Activated naive CD8-positive, alpha-beta T cell (primary cell): ENCODE data around the gene ANGPTL4.
"Not testable (repeated sequence)": the region's sequence is repeated elsewhere in the genome, so short reads cannot be mapped to it uniquely, and the experiment has no call there.

ENCODE experiments used
- H3K27ac Mint-ChIP-seq: one replicate; pipeline ENCODE4 v1.8.0; 2021; ENCODE audit warnings: mixed read lengths
- H3K27me3 Mint-ChIP-seq: one replicate; pipeline ENCODE4 v1.8.0; 2021; ENCODE audit warnings: mixed read lengths
- H3K36me3 Mint-ChIP-seq: one replicate; pipeline ENCODE4 v1.8.0; 2021; ENCODE audit warnings: mixed read lengths
- H3K4me1 Mint-ChIP-seq: one replicate; pipeline ENCODE4 v1.8.0; 2021; ENCODE audit warnings: low read depth, mixed read lengths
- H3K4me3 Mint-ChIP-seq: one replicate; pipeline ENCODE4 v1.8.0; 2021; ENCODE audit warnings: mild to moderate bottlenecking, mixed read lengths
- H3K9me3 Mint-ChIP-seq: one replicate; pipeline ENCODE4 v1.8.0; 2021; ENCODE audit warnings: low read depth, mixed read lengths

The ANGPTL4 gene

GRCh38 chr19:8401981-8402411 is 38.0 kb downstream of the ANGPTL4 start:
- Mint-ChIP-seq H3K4me3 (no peak overlapping the region), H3K9me3 (no peaks in the 10 kb centered on the region), H3K27me3 (no peaks in the 10 kb centered on the region), H3K36me3 (no peaks in the 10 kb centered on the region), H3K27ac (no peak overlapping the region), H3K4me1 (peaks cover 6% of the 10 kb centered on the region)

GRCh38 chr19:8403098-8403819 is 39.3 kb downstream of the ANGPTL4 start:
- Mint-ChIP-seq H3K4me1 (peaks cover 1% of the 10 kb centered on the region), H3K27me3 (no peaks in the 10 kb centered on the region), H3K36me3 (no peaks in the 10 kb centered on the region), H3K27ac (no peak overlapping the region), H3K9me3 (no peaks in the 10 kb centered on the region), H3K4me3 (no peak overlapping the region)

GRCh38 chr19:8403820-8404109 is 39.8 kb downstream of the ANGPTL4 start:
- Mint-ChIP-seq H3K4me1 (no peaks in the 10 kb centered on the region), H3K9me3 (no peaks in the 10 kb centered on the region), H3K4me3 (no peak overlapping the region), H3K27ac (no peak overlapping the region), H3K27me3 (no peaks in the 10 kb centered on the region), H3K36me3 (no peaks in the 10 kb centered on the region)

GRCh38 chr19:8404391-8405151 is 40.6 kb downstream of the ANGPTL4 start:
- no peak overlapping the region for H3K27ac Mint-ChIP-seq
- H3K36me3 Mint-ChIP-seq = no peaks in the 10 kb centered on the region
- no peaks in the 10 kb centered on the region for H3K4me1 Mint-ChIP-seq
- H3K27me3 Mint-ChIP-seq = no peaks in the 10 kb centered on the region
- H3K4me3 Mint-ChIP-seq = no peak overlapping the region
- no peaks in the 10 kb centered on the region for H3K9me3 Mint-ChIP-seq

GRCh38 chr19:8410718-8411117 is 46.8 kb downstream of the ANGPTL4 start:
- not testable (repeated sequence) for H3K27ac Mint-ChIP-seq, H3K4me1 Mint-ChIP-seq, H3K36me3 Mint-ChIP-seq, H3K9me3 Mint-ChIP-seq, H3K27me3 Mint-ChIP-seq, H3K4me3 Mint-ChIP-seq

GRCh38 chr19:8412783-8413628 is 49.1 kb downstream of the ANGPTL4 start, which contains the start of gene MARCHF2:
TSS of gene MARCHF2 (plus strand) at chr19:8413305. CDS start at chr19:8421841, 8,536 bp downstream.
- Mint-ChIP-seq H3K4me3 (peak within 1 kb of the TSS; percentile 77), H3K9me3 (no peaks in the 10 kb centered on the region), H3K27ac (no peak within 1 kb of the TSS)

GRCh38 chr19:8413629-8413995 is 49.7 kb downstream of the ANGPTL4 start:
- Mint-ChIP-seq H3K27ac (no peak overlapping the region), H3K9me3 (no peaks in the 10 kb centered on the region), H3K36me3 (no peaks in the 10 kb centered on the region), H3K27me3 (no peaks in the 10 kb centered on the region), H3K4me1 (peaks cover 8% of the 10 kb centered on the region), H3K4me3 (peak overlapping the region; percentile 77)

More at GRCh38 chr19:8412783-8413628, 49.1 kb downstream of the ANGPTL4 start, which contains the start of gene MARCHF2:
- Mint-ChIP-seq H3K27me3 (no peaks in the 10 kb centered on the region), H3K36me3 (no peaks in the 10 kb centered on the region), H3K4me1 (peaks cover 8% of the 10 kb centered on the region)

GRCh38 chr19:8416796-8417195 is 52.8 kb downstream of the ANGPTL4 start:
- peaks cover 6% of the 10 kb centered on the region for H3K4me1 Mint-ChIP-seq
- no peak overlapping the region for H3K4me3 Mint-ChIP-seq
- no peak overlapping the region for H3K27ac Mint-ChIP-seq
- H3K27me3 Mint-ChIP-seq = no peaks in the 10 kb centered on the region
- H3K36me3 Mint-ChIP-seq = no peaks in the 10 kb centered on the region
- H3K9me3 Mint-ChIP-seq = no peaks in the 10 kb centered on the region

- no peaks in the 10 kb centered on the region for H3K4me1 Mint-ChIP-seq
- H3K27me3 Mint-ChIP-seq = no peaks in the 10 kb centered on the region
- no peak overlapping the region for H3K4me3 Mint-ChIP-seq
- H3K9me3 Mint-ChIP-seq = no peaks in the 10 kb centered on the region
- peaks cover 3% of the 10 kb centered on the region for H3K36me3 Mint-ChIP-seq
- no peak overlapping the region for H3K27ac Mint-ChIP-seq
Observed at GRCh38 chr19:8421484-8422461, 57.8 kb downstream of the ANGPTL4 start.

GRCh38 chr19:8423817-8424223 is 59.9 kb downstream of the ANGPTL4 start:
- Mint-ChIP-seq H3K36me3 (peaks cover 3% of the 10 kb centered on the region), H3K27me3 (no peaks in the 10 kb centered on the region)

More at GRCh38 chr19:8423817-8424223, 59.9 kb downstream of the ANGPTL4 start:
- no peaks in the 10 kb centered on the region for H3K9me3 Mint-ChIP-seq
- H3K27ac Mint-ChIP-seq = no peak overlapping the region
- no peaks in the 10 kb centered on the region for H3K4me1 Mint-ChIP-seq
- no peak overlapping the region for H3K4me3 Mint-ChIP-seq
